Stimulated activated naive CD4-positive, alpha-beta T cell (primary cell): ENCODE results near the gene HOMEZ.
"Not testable (repeated sequence)": the region's sequence is repeated elsewhere in the genome, so short reads cannot be mapped to it uniquely, and the experiment has no call there.

ENCODE experiments used
- DNase-seq, 6 experiments: peaks; one replicate each; lab custom pipeline; 2025; lab: John Stamatoyannopoulos, UW

Gene HOMEZ

DNA sequence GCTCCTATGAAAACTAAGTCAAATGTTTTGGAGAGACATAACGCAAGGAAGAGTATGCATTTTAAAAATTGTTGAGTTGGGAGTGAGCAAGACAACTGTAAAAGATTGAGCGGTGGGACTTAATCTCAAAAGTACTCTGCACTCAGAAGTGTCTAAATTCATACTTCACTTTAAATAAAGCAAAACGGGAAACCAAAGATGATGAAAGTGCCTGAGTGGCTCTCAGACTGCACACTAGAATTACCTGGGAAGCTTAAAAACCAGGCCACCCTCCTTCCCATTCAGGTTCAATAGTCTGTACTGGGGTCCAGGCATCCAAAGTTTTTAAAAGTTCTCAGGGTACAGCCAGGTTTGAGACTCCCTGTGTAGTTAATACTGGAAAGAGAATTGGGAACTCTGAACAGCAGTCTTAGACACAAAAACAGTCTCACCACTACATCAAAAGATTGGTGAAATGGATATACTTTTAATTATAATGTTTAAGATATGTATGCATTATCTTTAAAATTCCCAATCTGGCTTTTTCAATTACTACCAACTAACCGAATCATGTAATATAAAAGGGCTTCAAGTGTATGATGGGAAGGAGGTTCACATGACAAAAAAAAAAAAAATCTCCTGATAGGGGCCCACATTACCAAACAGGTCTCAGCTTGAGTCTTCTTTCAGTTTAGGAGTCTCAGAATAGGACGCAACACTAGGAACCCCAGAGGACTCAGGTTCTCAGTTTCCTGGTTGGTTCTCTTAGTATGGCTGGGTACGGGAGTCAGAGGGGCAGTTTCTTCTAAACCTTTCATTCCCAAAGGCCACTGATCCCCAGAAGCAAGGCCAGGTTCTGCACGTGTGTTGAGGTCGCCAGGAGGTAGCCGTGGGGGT lies 1.0 kb downstream of the HOMEZ start:
- no peak for DNase-seq

DNA sequence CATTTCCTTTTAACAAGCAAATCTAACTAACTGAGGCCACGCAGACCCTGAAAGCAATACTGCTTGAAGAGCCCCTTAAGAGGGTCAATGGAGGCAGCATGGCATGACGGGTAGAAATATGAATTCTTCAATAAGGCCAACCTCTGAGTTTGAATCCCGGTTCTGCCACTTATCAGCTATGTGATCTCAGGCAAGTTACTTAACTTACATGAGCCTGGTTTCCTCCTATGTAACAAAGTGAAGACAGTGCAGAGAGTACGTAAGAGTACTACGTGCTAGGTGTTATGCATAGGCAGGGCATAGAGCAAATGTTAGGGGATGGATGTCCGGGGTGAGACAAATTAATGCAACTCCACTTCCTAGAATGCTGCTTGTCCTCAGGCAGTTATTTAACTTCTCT lies 4.7 kb downstream of the HOMEZ start:
- DNase-seq = no peak

DNA sequence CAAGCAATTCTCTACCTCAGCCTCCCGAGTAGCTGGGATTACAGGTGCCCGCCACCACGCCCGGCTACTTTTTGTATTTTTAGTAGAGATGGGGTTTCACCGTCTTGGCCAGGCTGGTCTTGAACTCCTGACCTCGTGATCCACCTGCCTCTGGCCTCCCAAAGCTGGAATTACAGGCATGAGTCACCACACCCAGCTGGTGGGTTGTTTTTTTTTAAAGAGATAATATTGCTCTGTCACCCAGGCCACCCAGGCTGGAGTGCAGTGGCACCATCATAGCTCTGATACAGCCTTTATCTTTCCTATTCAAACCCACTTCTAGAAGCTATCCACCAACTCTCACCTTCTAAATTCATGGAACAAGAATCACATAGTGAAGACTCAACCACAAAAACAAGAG lies 8.0 kb downstream of the HOMEZ start:
- DNase-seq = not testable (repeated sequence)

DNA sequence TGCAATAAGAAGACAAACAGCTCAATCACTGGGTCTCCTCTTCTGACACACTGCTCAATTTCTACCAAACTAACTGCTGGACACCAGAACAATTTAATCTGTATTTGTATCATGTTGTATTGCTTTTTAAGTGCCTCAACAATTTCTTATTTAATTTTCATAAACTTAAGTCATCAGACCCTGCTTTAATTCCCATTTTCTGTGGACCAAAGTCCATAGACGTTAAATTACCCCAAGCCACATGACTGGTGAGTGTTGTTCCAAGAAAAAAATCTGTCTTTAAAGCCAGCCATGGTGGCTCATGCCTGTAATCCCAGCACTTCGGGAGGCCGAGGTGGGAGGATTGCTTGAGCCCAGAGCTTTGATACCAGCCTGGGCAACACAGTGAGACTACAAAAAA lies 8.7 kb downstream of the HOMEZ start:
- no peak for DNase-seq

DNA sequence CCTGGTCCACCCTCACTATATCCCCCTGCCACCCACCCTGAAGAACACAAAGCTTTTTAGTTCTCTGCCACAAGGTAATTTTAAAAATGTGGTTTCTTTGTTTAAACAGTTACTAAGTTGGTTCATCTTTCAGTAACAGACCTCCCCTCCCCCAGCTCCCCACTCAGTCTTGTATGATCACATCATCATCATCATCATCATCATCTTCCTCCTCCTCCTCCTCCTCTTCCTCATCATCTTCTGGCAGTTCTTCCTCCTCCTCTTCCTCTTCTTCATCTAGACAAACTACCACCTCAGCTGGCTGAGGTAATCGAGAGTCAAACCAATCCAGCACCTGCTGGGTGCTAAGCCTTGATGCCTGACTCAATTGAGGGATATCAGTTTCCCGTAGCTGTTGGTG lies 10.5 kb downstream of the HOMEZ start:
- DNase-seq = no peak

DNA sequence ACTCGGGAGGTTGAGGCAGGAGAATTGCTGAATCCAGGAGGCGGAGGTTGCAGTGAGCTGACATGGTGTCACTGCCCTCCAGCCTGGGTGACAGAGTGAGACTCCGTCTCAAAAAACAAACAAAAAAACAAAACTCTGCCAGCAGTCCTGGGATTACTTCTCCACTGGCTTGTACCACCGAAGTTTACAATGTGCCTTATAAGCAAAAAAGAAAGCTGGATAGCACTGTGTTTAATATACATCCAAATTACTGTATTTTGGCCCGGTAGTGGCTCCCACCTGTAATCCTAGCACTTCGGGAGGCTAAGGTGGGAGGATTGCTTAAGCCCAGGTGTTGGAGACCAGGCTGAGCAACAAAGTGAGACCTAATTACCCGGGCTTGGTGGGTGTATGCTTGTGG lies 16.7 kb downstream of the HOMEZ start:
- no peak for DNase-seq

DNA sequence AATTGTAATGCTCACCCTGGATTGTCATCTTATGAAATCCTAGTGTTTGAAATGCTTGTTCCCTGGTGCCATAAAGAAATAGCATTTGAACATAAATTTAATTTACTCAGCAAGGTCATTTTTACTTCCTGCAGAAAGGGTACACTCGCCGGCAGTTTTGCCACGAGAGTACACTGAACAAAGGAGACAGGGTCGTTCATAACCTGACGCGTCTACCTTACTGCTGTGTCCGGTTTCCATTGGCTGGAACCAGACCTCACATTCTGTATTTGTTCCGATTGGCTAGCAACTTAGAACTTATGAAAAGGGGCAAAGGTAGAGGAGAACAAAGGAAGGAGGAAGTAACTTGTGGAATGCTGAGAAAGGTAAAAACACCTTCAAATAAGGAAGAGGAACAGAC lies 25.1 kb downstream of the HOMEZ start:
- DNase-seq = not testable (repeated sequence)

DNA sequence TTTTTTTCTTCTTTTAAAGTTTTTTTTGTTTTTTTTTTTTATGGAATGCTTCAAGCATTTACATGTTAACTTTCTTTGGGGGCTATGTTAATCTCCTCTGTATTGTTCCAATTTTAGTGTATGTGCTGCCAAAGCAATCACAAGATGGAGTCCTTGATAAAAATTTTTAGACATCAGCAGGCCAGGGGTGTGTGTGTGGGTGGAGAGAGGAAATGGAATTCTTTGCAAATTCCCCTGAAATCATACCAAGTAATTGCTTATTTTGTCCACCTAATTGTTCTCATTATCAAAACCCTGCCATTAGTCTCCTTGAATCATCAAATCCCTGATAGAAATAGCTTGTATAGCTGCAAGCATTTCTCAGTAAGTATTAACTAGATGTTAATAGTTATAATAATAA lies 26.5 kb downstream of the HOMEZ start:
- DNase-seq = no peak

DNA sequence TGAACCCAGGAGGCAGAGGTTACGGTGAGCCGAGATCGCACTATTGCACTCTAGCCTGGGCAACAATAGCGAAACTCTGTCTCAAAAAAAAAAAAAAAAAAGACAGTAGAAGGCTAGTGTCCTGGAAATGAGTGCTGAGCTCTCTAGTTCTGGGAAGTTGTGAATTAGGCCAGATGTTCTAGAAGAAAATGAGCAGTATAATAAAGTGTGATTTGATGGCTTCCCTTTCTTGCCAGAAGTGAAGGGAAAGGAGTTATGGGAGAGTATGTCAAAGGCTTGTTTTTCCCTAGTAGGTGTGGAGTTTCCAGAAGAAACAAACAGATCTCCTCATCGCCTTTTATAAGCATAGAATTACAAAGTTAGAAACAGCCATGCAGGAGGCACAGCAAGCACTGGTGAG lies 27.7 kb downstream of the HOMEZ start:
- DNase-seq = no peak

DNA sequence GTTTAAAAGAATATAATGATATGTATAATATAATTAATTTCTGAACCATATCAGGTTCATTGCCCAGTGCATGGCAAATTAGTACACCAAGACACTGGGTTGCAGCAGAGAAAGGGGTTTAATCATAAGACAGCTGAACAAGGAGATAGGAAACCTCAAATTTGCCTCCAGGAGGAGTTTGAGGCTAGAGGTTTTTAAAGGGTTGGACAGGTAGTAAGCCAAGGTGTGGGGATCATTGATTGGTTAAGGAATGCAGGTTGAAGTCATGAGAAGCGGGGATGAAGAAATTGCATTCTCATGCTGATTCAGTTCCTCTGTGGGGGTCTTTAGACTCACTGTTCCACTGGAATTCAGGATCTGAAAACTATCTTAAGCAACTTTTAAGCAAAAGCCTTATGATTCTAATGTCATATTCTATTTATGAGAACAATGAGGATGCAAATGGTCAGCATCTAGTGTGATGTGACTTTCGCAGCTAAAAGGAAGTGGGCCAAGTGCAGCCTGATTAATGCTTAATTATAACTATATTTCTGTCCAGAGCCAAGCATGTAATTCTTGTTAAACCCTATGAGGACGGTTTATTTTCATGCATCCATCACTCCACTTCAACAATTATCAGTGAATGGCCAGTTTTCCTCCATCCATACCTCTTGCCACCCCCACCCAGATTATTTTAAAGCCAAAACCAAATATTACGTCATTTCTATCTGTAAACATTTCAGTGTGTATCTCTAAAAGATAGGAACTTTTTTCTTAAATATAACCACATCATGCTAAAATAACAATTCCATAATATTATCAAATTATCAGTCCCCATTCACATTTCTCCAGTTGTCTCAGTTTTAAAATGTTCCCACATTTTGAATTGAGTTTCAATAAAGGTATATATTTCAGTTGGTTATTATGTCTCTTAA lies 33.3 kb downstream of the HOMEZ start:
- DNase-seq = no peak

DNA sequence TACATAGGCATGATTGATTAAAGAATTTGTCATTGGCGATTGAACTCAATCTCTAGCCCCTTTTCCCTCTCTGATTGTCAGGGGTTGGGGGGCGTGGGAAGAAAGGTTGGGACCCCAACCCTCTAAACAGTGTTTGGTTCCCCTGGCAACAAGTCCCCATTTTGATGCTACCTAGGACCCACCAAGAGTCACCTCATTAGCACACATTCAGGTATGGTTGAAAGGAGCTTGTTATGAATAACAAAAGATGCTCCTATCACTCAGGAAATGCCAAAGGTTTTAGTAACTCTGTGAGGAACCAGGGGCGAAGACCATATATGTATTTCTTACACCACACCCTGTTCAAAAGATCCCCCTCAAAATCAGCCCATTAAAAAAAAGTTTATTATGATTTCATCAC lies 33.9 kb downstream of the HOMEZ start:
- DNase-seq = no peak

DNA sequence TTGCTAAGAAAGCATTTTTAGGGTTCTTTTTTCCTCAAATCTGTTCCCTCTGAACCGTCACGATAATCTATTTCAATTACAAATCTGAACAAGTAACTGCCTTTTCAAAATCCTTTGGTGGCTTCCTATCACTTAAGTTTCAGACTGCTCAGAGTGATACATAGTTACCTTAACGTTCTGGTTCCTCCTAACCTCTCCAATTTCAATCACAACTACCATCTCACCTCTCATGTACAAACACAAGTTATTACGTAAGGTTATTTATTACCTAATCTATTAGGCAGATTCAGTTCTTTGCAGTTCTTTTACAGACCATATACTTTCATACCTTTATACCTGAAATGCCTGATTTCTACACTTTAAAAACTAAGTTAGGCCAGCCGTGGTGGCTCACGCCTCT lies 36.1 kb downstream of the HOMEZ start:
- DNase-seq = no peak

DNA sequence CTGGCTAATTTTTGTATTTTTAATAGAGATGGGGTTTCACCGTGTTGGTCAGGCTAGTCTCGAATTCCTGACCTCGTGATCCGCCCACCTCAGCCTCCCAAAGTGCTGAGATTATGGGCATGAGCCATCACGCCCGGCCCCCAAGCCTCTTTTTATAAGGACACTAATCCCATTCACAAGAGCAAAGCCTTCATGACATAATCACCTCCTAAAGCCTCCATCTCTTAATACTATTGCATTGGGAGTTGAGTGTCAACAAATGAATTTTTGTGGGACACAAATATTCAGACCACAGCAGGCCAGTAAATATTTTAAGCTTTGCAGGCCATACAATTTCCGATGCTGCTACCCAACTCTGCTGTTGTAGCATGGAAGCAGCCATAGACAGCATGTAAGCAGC lies 37.3 kb downstream of the HOMEZ start:
- no peak for DNase-seq

DNA sequence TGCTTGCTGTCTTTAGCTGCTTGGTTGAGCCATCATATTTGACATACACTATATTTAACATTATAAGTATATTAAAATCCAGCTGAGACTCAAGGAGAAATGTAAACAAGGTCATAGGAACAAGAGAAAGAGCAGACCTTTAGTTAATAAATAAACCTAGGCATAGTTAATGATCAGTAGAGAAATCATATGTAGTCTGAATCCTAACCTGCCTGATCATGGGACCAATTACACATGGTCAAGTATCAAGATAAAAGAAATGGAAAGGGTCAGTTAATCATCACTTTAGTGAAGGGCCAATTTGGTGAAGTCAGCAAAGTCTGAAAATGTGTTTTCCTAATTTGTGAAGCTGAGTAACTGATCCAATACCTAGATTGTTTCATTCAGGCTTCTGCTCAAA lies 40.6 kb downstream of the HOMEZ start:
- DNase-seq = no peak

DNA sequence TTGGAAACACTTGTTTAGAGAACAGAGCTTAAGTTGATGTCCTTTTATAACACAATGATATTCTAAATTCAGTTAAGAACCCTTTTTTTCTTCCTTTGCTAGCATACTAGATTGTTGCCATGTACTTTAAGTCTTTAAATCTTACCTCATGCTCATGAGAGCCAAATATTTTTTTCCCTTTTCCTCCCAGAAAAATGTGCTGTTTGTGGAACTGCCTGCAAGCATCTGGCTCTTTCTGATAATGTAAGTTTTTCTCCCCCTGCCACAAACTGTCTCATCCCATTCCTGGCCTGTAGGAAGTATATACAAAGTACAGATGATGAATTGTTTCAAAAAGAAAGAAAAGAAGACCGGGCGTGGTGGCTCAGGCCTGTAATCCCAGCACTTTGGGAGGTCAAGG lies 42.9 kb downstream of the HOMEZ start:
- DNase-seq = no peak

DNA sequence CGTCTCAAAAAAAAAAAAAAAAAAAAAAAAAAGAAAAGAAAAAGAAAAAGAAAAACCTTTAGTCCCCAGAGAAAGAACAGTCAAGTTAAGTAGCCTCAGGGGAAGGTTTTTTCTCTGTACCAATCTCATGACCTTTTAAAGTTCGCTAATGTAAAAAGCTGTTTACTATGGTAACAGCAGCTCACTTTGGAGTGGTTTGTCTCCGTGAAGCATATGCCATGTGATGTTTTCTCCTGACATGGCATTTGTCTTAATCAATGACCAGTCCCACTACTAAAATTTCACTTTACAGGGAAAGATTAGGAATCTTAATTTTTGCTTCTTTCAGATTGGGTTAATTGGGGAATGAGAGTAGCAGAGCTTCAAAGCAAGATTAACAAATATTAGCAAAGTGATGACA lies 43.9 kb downstream of the HOMEZ start:
- DNase-seq = no peak

DNA sequence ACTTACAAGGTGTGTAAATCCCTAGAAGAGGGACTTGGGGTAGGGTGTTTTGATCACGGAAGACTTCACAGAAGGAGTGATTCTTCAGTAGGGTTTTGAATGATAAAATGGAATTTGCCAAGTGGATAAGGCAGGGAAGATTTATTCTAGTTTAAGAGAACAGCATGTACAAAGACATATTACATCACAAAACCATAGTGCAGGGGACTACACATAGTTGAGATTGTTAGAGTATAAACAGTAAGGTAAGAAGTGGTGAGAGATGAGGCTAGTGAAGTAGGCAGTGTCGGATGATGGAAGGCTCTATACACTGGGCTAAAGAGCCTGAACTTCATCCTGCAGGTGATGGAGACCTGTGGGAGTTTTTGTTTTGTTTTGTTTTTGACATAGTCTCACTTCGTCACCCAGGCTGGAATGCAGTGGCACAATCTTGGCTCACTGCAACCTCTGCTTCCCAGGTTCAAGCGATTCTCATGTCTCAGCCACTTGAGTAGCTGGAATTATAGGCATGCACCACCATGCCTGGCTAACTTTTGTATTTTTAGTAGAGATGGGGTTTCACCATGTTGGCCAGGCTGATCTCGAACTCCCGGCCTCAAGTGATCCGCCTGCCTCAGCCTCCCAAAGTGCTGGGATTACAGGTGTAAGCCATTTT lies 44.7 kb downstream of the HOMEZ start:
- DNase-seq = not testable (repeated sequence)

DNA sequence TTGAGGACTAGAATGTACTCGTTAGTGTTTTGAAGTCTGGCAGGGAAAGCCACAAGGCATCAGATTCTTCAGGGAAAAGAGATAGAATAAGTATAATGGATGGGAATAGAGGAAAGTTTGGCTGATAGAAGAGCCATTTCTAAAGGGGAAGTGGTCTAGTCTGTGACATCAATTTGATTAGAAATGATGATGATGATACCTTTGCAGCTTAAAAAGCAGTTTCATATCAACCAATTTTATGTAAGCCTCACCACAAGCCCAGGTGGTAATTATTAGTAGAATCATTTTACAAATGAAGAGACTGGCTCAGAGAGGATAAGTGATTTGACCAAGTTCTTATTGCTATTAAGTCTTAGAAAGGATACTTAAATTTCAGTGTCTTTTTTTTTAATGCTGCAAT lies 45.3 kb downstream of the HOMEZ start:
- DNase-seq = no peak

DNA sequence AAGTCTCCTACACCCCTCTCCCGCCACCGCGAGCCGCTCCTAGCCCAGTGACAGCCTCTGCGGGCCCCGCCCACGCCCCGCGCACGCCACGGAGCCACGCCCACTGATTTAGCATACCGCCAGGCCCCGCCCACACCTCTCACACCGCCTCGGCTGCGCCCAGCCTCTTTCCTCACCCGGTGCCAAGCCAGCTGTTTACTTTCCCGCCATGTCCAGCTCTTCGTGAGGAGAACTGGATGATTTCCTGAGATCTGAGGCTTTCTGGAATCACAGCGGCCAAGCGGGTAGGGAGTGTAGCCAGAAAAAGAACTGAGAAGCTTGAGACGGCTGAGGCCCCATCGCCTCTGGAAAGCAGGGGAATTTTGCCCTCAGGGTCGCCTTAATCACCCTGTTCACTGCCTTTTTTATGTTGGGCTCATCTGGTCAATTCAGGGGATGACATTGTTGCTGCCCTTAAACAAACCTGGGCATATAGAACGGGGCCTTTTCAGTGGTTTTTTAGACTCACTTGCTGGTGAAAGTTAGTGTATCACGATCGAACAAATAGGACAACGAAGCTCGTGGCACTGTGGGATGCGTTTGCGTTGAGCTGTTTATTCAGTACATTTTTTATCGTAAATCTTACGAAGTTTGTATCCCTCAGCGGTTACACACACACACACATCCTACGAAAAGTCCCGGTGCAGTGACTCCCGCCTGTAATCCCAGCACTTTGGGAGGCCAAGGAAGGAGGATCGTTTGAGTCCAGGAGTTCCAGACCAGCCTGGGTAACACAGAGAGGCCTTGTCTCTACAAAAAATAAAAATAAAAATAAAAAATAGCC lies 47.9 kb downstream of the HOMEZ start, which contains the start of gene RNF212B:
Gene RNF212B, plus strand, starts transcription at position 165 of the 823 bp plus-strand sequence. CDS start 2,410 bp downstream, outside the sequence.
- peak; percentile 46 to 72 (median 69) for DNase-seq

DNA sequence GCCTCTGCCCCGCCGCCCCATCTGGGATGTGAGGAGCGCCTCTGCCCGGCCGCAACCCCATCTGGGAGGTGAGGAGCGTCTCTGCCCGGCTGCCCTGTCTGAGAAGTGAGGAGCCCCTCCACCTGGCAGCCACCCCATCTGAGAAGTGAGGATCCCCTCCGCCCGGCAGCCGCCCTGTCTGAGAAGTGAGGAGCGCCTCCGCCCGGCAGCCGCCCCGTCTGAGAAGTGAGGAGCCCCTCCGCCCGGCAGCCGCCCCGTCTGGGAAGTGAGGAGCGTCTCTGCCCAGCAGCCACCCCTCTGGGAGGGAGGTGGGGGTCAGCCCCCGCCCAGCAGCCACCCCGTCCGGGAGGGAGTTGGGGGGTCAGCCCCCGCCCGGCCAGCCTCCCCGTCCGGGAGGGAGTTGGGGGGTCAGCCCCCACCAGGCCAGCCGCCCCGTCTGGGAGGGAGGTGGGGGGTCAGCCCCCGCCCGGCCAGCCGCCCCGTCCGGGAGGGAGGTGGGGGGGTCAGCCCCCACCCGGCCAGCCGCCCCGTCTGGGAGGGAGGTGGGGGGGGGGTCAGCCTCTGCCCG lies 53.6 kb downstream of the HOMEZ start:
- not testable (repeated sequence) for DNase-seq

DNA sequence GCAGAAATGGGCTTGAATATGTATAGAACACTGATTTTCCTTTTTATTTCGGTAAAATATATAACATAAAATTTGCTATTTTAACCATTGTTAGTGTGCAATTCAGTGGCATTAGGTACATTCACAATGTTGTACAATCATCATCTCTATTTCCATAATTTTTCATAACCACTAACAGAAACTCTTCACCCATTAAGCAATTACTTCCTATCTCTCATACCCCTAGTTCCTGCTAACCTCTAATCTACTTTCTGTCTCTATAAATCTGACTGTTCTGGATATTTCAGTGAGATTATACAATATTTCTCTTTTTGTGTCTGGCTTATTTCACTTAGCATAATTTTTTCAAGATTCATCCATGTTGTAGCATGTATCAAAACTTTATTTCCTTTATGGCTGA lies 57.1 kb downstream of the HOMEZ start:
- DNase-seq = no peak
